ENCODE measurements around the gene TTBK2. TPM values are rescaled to one million over a fixed set of nuclear protein-coding genes. Genes with fewer than 3 reads are reported as not detected.
A peak's percentile ranks its signal among the peaks of the same experiment; 100 is the strongest.

Gene TTBK2
- total RNA-seq, 2 donors from 2014 or later, result 15.1 to 20.0 TPM

DNA sequence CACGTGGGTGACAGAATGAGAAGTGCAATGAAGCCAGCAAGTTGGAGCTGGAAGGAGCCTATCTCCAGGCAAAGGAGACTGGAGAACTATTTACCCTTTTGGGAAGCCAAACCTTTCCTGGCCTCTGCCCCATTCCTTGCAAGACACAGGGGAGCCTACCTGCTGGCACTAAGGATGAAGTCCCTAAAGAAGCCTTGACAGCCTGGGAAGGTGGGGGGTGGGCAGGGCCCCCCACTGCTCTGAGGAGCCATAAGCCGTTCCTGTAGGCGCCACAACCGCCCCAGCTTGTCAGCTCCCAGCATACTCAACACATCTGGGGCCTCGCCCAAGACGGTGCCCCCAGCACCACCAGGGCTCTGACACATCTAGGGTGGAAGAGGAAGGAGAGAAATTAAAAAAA is 189.1 kb downstream of the TTBK2 start:
- DNase-seq (no peak), ATAC-seq (no peak)
- Mint-ChIP-seq H3K4me3 (no peak overlapping the region), H3K4me1 (peaks cover 10% of the 10 kb centered on the region), H3K27ac (no peak overlapping the region), H3K27me3 (no peaks in the 10 kb centered on the region), H3K36me3 (ENCODE audit: low read depth) (peaks cover 2% of the 10 kb centered on the region)
- H3K9me3 ChIP-seq (ENCODE audit: control insufficient read depth, low read length, poor library complexity, severe bottlenecking), result no peaks in the 10 kb centered on the region

DNA sequence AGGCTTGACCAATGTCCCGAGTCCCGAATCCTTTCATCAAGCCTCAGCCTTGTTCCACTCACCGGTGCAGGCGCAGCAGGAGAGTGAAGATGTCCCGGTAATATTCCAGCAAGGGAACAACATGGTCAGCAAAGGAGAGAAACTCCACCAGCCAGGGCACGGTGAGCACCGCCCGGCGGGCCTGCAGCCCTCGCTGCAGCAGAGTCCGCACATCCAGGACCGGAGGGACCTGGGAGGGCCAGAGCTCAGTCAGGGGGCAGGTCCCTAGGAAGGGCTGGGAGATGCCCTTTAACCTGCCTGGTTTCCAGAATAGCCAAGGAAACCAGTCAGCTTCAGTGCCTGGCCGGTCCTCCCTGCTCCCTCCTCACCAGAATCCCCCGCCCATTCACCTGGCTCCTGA is 190.0 kb downstream of the TTBK2 start:
- ATAC-seq (no peak), DNase-seq (no peak)
- Mint-ChIP-seq H3K27me3 (no peaks in the 10 kb centered on the region), H3K4me1 (peaks cover 7% of the 10 kb centered on the region), H3K4me3 (no peak overlapping the region), H3K36me3 (ENCODE audit: low read depth) (peaks cover 2% of the 10 kb centered on the region), H3K27ac (no peak overlapping the region)
- no peaks in the 10 kb centered on the region for H3K9me3 ChIP-seq (ENCODE audit: control insufficient read depth, low read length, poor library complexity, severe bottlenecking)

DNA sequence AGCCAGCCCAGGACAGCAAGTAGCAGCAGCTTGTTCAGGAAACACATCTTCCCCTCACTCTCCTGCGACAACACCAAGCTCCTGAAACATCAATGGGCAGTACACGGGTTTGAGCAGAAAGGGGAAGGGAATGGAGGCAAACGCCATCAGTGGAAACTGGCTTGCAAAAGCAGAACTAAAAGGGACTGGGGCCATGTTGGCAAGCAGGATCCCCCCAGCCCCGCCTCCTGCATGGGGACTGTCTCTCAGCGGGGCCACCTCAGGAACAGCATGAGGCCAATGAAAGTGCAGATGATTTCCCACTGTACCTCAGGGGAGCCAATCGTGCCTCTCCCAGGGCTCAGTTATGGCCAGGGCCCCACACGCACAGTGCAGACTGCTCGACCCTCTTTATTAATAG is 190.4 kb downstream of the TTBK2 start:
- H3K9me3 ChIP-seq (ENCODE audit: control insufficient read depth, low read length, poor library complexity, severe bottlenecking), result no peaks in the 10 kb centered on the region
- H3K36me3 Mint-ChIP-seq (ENCODE audit: low read depth), result peaks cover 3% of the 10 kb centered on the region
- DNase-seq (no peak), ATAC-seq (no peak)
- H3K27me3 Mint-ChIP-seq, result no peaks in the 10 kb centered on the region
- H3K4me1 Mint-ChIP-seq, result peaks cover 7% of the 10 kb centered on the region
- H3K4me3 Mint-ChIP-seq, result no peak overlapping the region
- no peak overlapping the region for H3K27ac Mint-ChIP-seq

DNA sequence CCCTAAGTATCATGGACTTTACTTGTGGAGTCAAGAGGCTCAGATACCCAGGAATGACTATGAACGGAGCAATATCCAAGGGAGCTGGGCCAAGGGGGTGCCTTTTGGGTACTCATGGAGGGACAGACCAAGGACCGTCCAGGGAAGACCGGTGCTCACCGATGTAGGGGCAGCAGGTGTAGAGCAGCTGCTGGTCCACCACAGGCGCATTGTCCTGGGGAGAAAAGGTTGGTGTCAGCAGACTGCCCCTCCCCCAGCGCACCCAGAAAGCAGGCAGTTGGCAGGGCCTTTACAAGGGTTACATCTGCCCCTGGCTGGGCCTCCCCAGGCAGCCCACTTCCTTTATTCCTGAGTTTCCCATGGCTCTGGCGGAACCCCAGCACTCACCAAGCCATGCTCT is 191.2 kb downstream of the TTBK2 start:
- no peaks in the 10 kb centered on the region for H3K9me3 ChIP-seq (ENCODE audit: control insufficient read depth, low read length, poor library complexity, severe bottlenecking)
- DNase-seq, result no peak
- ATAC-seq, result no peak
- peaks cover 6% of the 10 kb centered on the region for H3K36me3 Mint-ChIP-seq (ENCODE audit: low read depth)
- peaks cover 7% of the 10 kb centered on the region for H3K4me1 Mint-ChIP-seq
- H3K27me3 Mint-ChIP-seq, result no peaks in the 10 kb centered on the region
- H3K4me3 Mint-ChIP-seq, result no peak overlapping the region
- no peak overlapping the region for H3K27ac Mint-ChIP-seq

DNA sequence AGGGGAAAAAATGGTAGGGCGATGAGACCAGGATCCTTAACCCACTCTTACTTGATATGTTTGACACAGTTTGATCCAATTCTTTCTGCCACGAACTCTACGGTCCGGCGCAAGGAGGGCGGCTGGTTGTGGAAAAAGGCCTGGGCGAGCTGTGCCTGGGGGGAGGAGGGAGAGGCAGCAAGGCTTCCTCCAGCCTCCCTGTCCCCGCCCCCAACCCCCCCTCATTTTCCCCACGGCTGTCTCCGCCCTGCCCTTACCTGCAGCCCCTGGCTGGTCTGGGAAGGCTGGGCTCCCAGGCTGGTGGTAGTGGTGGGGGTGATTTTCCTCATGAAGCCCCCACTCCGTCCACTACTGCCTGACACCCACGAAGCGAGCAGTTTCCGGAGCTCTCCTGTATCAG is 191.6 kb downstream of the TTBK2 start:
- no peaks in the 10 kb centered on the region for H3K9me3 ChIP-seq (ENCODE audit: control insufficient read depth, low read length, poor library complexity, severe bottlenecking)
- no peaks in the 10 kb centered on the region for H3K27me3 Mint-ChIP-seq
- no peak overlapping the region for H3K4me3 Mint-ChIP-seq
- DNase-seq, result no peak
- H3K4me1 Mint-ChIP-seq, result peaks cover 5% of the 10 kb centered on the region
- H3K36me3 Mint-ChIP-seq (ENCODE audit: low read depth), result peaks cover 6% of the 10 kb centered on the region
- ATAC-seq, result no peak
- no peak overlapping the region for H3K27ac Mint-ChIP-seq

DNA sequence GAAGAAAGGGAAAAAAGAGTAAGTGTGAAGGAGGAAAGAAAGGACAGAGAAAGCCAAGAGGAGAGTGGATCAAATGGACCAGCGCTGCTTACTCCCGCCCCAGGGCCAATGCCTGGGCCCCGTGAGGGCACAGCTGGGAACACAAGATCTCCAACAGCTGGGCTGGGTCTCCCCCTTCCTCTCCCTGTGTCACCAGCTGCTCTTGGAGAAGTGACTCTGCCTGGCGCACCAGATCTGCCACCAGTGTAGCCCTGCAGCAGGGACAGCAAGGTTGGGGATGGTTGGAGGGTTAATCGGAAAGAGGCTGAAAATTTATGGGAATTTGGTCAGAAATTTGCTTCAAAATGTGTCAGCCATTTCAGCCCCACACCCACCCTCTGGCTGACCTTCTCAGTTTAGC is 192.0 kb downstream of the TTBK2 start:
- DNase-seq (no peak), ATAC-seq (no peak)
- Mint-ChIP-seq H3K27ac (peak overlapping the region; percentile 84), H3K36me3 (ENCODE audit: low read depth) (peaks cover 6% of the 10 kb centered on the region), H3K4me1 (peaks cover 5% of the 10 kb centered on the region), H3K4me3 (no peak overlapping the region), H3K27me3 (no peaks in the 10 kb centered on the region)
- H3K9me3 ChIP-seq (ENCODE audit: control insufficient read depth, low read length, poor library complexity, severe bottlenecking), result no peaks in the 10 kb centered on the region

DNA sequence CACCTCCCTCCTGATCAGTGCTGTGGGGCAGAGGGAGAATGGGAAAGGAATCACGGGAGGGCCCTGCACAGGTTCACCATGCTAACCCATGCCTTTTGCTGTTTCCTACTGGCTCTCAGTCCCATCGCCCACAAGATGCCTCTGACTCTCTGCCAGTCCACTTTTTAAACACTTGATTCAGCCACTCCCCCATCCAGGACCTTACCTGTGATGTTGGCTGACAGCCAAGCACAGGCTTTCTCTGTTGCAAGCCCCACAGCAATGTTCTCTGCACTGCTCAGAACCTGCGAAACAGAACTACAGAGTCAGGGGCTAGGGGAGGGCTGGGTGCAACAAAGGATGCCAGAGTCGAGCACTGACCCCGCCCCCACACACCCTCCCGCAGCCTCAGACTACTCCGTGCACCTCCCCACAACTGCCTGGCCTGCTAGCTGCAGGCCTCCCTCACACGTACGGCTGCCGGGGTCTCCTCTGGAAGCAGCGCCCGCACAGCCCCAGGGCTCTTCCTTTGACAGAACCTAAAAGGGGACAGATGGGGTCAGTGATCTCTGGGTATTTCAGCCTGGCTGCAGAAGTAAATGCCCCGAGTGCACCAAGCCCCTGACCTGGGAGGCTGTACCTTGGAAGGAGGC is 192.7 kb downstream of the TTBK2 start:
- H3K4me3 Mint-ChIP-seq, result no peak overlapping the region
- H3K27me3 Mint-ChIP-seq, result no peaks in the 10 kb centered on the region
- H3K4me1 Mint-ChIP-seq, result peaks cover 5% of the 10 kb centered on the region
- peaks cover 6% of the 10 kb centered on the region for H3K36me3 Mint-ChIP-seq (ENCODE audit: low read depth)
- H3K27ac Mint-ChIP-seq, result peak overlapping the region; percentile 84
- DNase-seq (no peak), ATAC-seq (no peak)
- no peaks in the 10 kb centered on the region for H3K9me3 ChIP-seq (ENCODE audit: control insufficient read depth, low read length, poor library complexity, severe bottlenecking)

DNA sequence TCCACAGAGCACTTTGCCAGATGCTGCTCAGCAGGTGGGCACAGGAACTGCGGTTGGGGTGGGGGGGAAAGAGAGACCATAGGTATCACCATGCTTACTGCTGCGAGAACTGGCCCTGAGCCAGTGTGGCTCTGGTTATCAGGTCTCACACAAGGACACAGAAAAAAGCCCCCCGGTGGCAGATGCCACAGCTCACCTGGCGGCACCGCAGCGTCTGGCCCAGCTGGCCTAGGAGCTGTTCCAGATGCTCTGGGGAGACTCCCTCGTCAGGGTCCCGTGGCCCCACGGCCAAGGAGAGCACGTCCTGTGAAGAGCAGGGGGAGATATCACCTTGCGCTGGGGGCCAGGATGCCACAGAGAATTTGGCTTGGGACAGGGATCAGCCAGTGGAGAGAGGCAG is 194.5 kb downstream of the TTBK2 start:
- Mint-ChIP-seq H3K4me1 (peaks cover 2% of the 10 kb centered on the region), H3K27me3 (no peaks in the 10 kb centered on the region), H3K36me3 (ENCODE audit: low read depth) (peaks cover 6% of the 10 kb centered on the region), H3K27ac (no peak overlapping the region), H3K4me3 (no peak overlapping the region)
- ATAC-seq (no peak), DNase-seq (no peak)
- no peaks in the 10 kb centered on the region for H3K9me3 ChIP-seq (ENCODE audit: control insufficient read depth, low read length, poor library complexity, severe bottlenecking)

DNA sequence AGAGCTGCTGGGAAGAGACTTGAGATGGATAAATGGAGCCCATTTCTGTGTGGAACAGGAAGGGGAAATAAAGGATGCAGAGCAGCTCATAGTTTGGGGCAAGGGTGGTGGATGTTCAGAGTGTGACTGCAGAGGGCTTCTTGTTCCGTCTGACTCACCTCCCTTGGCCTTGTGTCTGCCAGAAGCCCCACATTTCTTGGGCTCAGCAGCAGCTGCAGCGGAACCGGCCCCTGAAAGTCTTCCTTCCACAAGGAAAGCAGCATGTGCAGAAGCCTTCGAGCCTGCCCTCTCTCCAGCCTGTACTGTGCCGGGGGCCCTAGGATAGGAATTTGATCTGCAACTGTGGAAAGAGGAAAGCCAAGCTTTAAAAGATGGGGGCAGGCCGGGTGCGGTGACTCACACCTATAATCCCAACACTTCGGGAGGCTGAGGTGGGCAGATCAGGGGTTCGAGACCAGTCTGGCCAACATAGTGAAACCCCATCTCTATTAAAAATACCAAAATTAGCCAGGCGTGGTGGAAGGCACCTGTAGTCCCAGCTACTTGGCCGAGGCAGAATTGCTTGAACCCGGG is 195.2 kb downstream of the TTBK2 start:
- Mint-ChIP-seq H3K27me3 (no peaks in the 10 kb centered on the region), H3K4me3 (no peak overlapping the region), H3K4me1 (peaks cover 2% of the 10 kb centered on the region), H3K36me3 (ENCODE audit: low read depth) (peaks cover 6% of the 10 kb centered on the region), H3K27ac (no peak overlapping the region)
- no peaks in the 10 kb centered on the region for H3K9me3 ChIP-seq (ENCODE audit: control insufficient read depth, low read length, poor library complexity, severe bottlenecking)
- ATAC-seq (no peak), DNase-seq (no peak)

DNA sequence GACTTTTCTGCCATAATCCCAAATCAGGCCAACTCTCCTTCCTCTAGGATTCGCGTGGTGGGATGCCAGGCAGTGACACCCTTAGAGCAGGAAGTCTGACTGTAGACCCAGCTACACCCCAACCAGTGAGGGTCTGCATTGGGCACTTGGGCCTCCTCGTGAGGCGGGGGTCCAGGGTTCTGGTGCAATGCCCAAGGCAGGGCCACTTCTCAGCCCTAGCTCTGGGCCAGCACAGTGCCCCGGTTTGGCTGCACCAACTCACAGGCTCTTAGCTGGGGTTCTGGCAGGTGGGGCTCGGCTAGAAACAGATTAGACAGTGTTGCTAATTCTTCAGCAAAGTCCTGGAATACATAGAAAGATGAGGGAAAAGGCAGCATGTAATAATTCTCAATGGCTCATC is 196.3 kb downstream of the TTBK2 start:
- H3K9me3 ChIP-seq (ENCODE audit: control insufficient read depth, low read length, poor library complexity, severe bottlenecking), result no peaks in the 10 kb centered on the region
- no peak overlapping the region for H3K4me3 Mint-ChIP-seq
- DNase-seq, result no peak
- H3K27me3 Mint-ChIP-seq, result no peaks in the 10 kb centered on the region
- H3K27ac Mint-ChIP-seq, result no peak overlapping the region
- peaks cover 7% of the 10 kb centered on the region for H3K36me3 Mint-ChIP-seq (ENCODE audit: low read depth)
- H3K4me1 Mint-ChIP-seq, result peaks cover 2% of the 10 kb centered on the region
- ATAC-seq, result no peak

DNA sequence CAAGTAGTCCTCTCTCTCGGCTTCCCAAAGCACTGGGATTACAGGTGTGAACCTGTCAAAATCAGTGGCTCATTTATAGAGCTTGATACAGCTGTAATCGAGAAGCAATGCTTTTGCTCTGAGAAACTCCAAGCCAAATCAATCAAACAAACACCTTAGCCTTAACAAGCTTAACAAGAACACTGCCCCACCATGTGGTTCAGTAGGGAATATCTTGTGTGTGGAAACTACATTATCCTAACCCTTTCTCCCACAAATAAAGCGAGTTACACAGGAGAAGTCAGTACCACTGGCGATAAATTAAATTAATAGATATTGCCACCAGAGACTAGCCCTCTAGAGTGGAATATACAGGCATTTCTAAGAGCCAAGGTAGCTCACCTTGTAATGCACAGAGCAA is 197.5 kb downstream of the TTBK2 start:
- no peak overlapping the region for H3K4me3 Mint-ChIP-seq
- H3K9me3 ChIP-seq (ENCODE audit: control insufficient read depth, low read length, poor library complexity, severe bottlenecking), result no peaks in the 10 kb centered on the region
- no peaks in the 10 kb centered on the region for H3K27me3 Mint-ChIP-seq

DNA sequence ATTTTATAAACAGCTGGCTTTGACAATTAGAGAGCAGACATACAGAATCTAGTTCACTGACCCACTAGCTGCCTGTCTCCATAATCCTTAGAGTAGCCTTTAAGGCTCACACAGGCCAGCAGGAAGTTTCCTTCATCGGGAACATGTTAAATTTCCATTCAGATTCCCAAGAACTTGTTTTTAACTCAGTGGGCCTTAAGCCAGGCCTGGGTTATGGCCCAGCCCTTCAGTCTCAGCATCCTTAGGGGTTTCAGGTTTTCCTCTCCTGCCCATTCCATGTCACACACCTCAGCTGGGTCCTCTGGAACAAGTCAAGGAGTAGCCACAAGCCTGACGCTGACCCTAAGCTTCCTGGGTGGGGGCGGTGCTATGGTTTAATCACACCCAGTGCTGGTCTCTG is 198.7 kb downstream of the TTBK2 start:
- H3K9me3 ChIP-seq (ENCODE audit: control insufficient read depth, low read length, poor library complexity, severe bottlenecking), result no peaks in the 10 kb centered on the region
- ATAC-seq, result no peak
- Mint-ChIP-seq H3K36me3 (ENCODE audit: low read depth) (peaks cover 7% of the 10 kb centered on the region), H3K27me3 (no peaks in the 10 kb centered on the region), H3K4me1 (no peaks in the 10 kb centered on the region), H3K27ac (no peak overlapping the region), H3K4me3 (no peak overlapping the region)
- no peak for DNase-seq

More for the DNA sequence above, 197.5 kb downstream of the TTBK2 start:
- ATAC-seq (no peak), DNase-seq (no peak)
- Mint-ChIP-seq H3K4me1 (no peaks in the 10 kb centered on the region), H3K27ac (no peak overlapping the region), H3K36me3 (ENCODE audit: low read depth) (peaks cover 7% of the 10 kb centered on the region)

DNA sequence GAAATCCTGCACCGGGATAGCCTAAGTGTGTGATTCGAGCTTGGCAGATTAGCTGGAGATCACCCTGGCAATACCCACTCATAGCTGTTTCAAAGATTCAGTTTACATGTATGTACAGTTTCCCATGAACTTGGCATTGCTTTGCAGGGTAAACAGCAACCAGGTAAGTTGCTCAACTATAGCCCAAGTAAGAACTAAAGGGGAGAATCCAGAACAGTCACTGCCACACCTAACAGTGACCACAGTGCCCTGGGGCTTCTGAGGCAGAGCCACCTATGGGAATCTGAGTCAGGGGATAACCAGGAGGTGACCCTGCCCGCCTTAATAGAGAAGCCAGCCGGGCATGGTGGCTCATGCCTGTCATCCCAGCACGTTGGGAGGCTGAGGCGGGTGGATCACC is 199.6 kb downstream of the TTBK2 start:
- no peak overlapping the region for H3K27ac Mint-ChIP-seq
- H3K4me1 Mint-ChIP-seq, result no peaks in the 10 kb centered on the region
- ATAC-seq, result no peak
- no peak overlapping the region for H3K4me3 Mint-ChIP-seq
- no peaks in the 10 kb centered on the region for H3K9me3 ChIP-seq (ENCODE audit: control insufficient read depth, low read length, poor library complexity, severe bottlenecking)
- peaks cover 7% of the 10 kb centered on the region for H3K36me3 Mint-ChIP-seq (ENCODE audit: low read depth)
- no peaks in the 10 kb centered on the region for H3K27me3 Mint-ChIP-seq
- no peak for DNase-seq

DNA sequence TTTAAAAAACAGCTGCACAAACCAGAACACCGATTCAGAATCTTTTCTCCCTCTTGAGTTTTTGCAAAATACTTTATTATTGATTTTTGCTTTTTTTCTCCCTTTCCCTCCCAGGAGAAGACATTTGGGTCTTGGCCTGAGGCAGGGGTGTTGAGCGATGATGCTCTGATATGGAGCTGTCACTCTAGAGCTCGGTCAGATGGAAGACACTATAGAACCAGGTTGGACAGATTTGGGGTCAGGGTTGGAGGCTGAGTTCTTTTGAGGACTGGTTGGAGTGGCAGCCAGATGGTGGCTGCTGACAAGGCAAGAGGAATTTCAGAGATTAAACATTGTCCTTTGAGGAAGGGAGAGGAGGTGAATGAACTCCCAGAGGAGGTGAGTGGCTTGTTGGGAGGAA is 200.5 kb downstream of the TTBK2 start:
- no peaks in the 10 kb centered on the region for H3K9me3 ChIP-seq (ENCODE audit: control insufficient read depth, low read length, poor library complexity, severe bottlenecking)
- Mint-ChIP-seq H3K4me3 (no peak overlapping the region), H3K36me3 (ENCODE audit: low read depth) (peaks cover 6% of the 10 kb centered on the region), H3K27ac (peak overlapping the region; percentile 68), H3K4me1 (peaks cover under 1% of the 10 kb centered on the region), H3K27me3 (no peaks in the 10 kb centered on the region)
- DNase-seq, result no peak
- ATAC-seq, result no peak

All from T-helper 17 cell (primary cell).